ENCODE measurements around the gene FRMPD4.

DNA sequence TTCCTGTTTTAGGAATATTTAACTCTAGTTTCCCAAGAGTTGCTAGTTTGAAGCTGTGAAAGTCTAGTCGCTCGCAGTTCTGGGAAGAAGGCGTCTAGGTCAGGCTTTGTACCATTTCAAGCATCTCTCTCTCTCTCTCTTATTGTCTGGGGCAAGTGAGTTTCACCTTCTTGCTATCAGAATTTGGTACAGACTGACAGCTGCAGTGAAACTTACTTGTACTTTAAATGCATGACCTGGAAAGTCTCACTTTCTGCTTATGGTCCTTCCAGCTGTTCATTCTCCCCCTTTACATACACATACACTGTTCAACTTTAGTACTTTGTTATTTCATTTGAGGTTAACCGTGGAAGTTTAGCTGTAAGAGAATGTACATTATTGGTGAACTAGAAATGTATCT, 4.4 kb downstream of the FRMPD4 start:
- TF ChIP-seq, protein P1, sequence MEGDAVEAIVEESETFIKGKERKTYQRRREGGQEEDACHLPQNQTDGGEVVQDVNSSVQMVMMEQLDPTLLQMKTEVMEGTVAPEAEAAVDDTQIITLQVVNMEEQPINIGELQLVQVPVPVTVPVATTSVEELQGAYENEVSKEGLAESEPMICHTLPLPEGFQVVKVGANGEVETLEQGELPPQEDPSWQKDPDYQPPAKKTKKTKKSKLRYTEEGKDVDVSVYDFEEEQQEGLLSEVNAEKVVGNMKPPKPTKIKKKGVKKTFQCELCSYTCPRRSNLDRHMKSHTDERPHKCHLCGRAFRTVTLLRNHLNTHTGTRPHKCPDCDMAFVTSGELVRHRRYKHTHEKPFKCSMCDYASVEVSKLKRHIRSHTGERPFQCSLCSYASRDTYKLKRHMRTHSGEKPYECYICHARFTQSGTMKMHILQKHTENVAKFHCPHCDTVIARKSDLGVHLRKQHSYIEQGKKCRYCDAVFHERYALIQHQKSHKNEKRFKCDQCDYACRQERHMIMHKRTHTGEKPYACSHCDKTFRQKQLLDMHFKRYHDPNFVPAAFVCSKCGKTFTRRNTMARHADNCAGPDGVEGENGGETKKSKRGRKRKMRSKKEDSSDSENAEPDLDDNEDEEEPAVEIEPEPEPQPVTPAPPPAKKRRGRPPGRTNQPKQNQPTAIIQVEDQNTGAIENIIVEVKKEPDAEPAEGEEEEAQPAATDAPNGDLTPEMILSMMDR (conservative IDR thresholded peaks at IDR 0.05 in 1 of 2, IDR thresholded peaks at IDR 0.05 in 1 of 2; ENCODE audit: extremely low read depth in 1 of 2, insufficient read depth in 1 of 2, low read depth in 1 of 2, low read length in 2 of 2): no peak
- no peak for TF ChIP-seq EZH2 (IDR thresholded peaks at IDR 0.05; ENCODE audit: borderline replicate concordance, low read length)

All from mammary epithelial cell (primary cell).